IPS-NIHi11 (cell line): Measurements from ENCODE around the gene CDH23.

ENCODE experiments used
- DNase-seq: peaks from one replicate; pipeline ENCODE4 v3.0.0; 2012; ENCODE audit warnings: mixed read lengths, low spot score

Gene CDH23

GRCh38 chr10:71660313-71660712 lies 263.6 kb downstream of the CDH23 start:
- no peak for DNase-seq

- DNase-seq = no peak
Observed at GRCh38 chr10:71661060-71661622, 264.4 kb downstream of the CDH23 start.

GRCh38 chr10:71661779-71662336 lies 265.1 kb downstream of the CDH23 start:
- DNase-seq = no peak

- no peak for DNase-seq
Observed at GRCh38 chr10:71663311-71663710, 266.6 kb downstream of the CDH23 start.

- DNase-seq = no peak
Observed at GRCh38 chr10:71664585-71664984, 267.9 kb downstream of the CDH23 start.

GRCh38 chr10:71665456-71665855 lies 268.7 kb downstream of the CDH23 start:
- DNase-seq = no peak

GRCh38 chr10:71666639-71667386 lies 270.1 kb downstream of the CDH23 start:
- peak; percentile 60 for DNase-seq

GRCh38 chr10:71667387-71667752 lies 270.6 kb downstream of the CDH23 start:
- no peak for DNase-seq

- DNase-seq = no peak
Observed at GRCh38 chr10:71671994-71672946, 275.6 kb downstream of the CDH23 start.

GRCh38 chr10:71675295-71675970 lies 278.7 kb downstream of the CDH23 start:
- DNase-seq = no peak

GRCh38 chr10:71677261-71677660 lies 280.5 kb downstream of the CDH23 start:
- DNase-seq = no peak

- DNase-seq = no peak
Observed at GRCh38 chr10:71678057-71678805, 281.5 kb downstream of the CDH23 start.

- DNase-seq = no peak
Observed at GRCh38 chr10:71679425-71679824, 282.7 kb downstream of the CDH23 start.

- no peak for DNase-seq
Observed at GRCh38 chr10:71681977-71682376, 285.3 kb downstream of the CDH23 start.

GRCh38 chr10:71683301-71683700 lies 286.6 kb downstream of the CDH23 start:
- DNase-seq = no peak

- no peak for DNase-seq
Observed at GRCh38 chr10:71684356-71685173, 287.8 kb downstream of the CDH23 start.

- DNase-seq = no peak
Observed at GRCh38 chr10:71685554-71686232, 289.0 kb downstream of the CDH23 start.

GRCh38 chr10:71687077-71687476 lies 290.4 kb downstream of the CDH23 start:
- no peak for DNase-seq

- no peak for DNase-seq
Observed at GRCh38 chr10:71687480-71687879, 290.8 kb downstream of the CDH23 start.

GRCh38 chr10:71688256-71688655 lies 291.5 kb downstream of the CDH23 start:
- DNase-seq = no peak
